Endothelial cell of umbilical vein (primary cell): ENCODE data around the gene UBE2E1. TPM values are rescaled to one million over a fixed set of nuclear protein-coding genes. Genes with fewer than 3 reads are reported as not detected.

ENCODE experiments used
- BruUV-seq: library from RNA; stranded (reverse); fragments of 400-500 nt; replicated peaks from 2 replicates; lab custom pipeline; 2021; lab: Mats Ljungman, UMichigan
- CTCF ChIA-PET: fragments of 300-600, 350-600 bp; sonication (Branson Sonifier 250); formaldehyde crosslinking; loops from one replicate; lab custom pipeline; 2021; ENCODE audit warnings: antibody characterized with exemption, inconsistent platforms; lab: Charles Lee
- POLR2A ChIA-PET: fragments of 300-600, 350-600 bp; sonication (Branson Sonifier 250); formaldehyde crosslinking; loops from one replicate; lab custom pipeline; 2021; ENCODE audit warnings: antibody characterized with exemption, inconsistent platforms; lab: Charles Lee
- DNase-seq: peaks from one replicate; pipeline ENCODE4 v3.0.0-alpha.2; 2011; ENCODE audit warnings: low read depth, low spot score
- FAIRE-seq: peaks from 2 replicates; lab custom pipeline; 2011; peaks lifted over from hg19 to GRCh38; lab: Jason Lieb, UNC
- H2AFZ ChIP-seq: 2 replicates; pipeline ENCODE4 v1.6.0; 2012; ENCODE audit warnings: low read depth, low read length, control low read depth, inconsistent platforms
- H3K27ac ChIP-seq: 2 replicates; pipeline ENCODE4 v1.5.1; 2011; ENCODE audit warnings: low read depth, mild to moderate bottlenecking, control low read depth, low read length, moderate library complexity; ENCODE audit not compliant: insufficient read depth
- H3K27me3 ChIP-seq, 2 experiments: 2 replicates each; pipeline versions ENCODE4 v1.6.0 to v1.6.1; 2011; ENCODE audit warnings: low read length in 2 of 2, mixed read lengths in 1 of 2; ENCODE audit not compliant: control insufficient read depth in 2 of 2, insufficient read depth in 2 of 2
- H3K36me3 ChIP-seq, 2 experiments: 2 replicates in 1 of 2; 3 replicates in 1 of 2; pipeline ENCODE4 v1.5.1; 2011; ENCODE audit warnings: low read length in 2 of 2, mild to moderate bottlenecking in 1 of 2, moderate library complexity in 1 of 2; ENCODE audit not compliant: control insufficient read depth in 2 of 2, insufficient read depth in 2 of 2; ENCODE audit errors: extremely low read depth in 1 of 2
- H3K4me1 ChIP-seq: 3 replicates; pipeline ENCODE4 v1.5.1; 2011; ENCODE audit warnings: mild to moderate bottlenecking, low read length; ENCODE audit not compliant: control insufficient read depth, insufficient read depth; ENCODE audit errors: extremely low read depth
- H3K4me2 ChIP-seq: 2 replicates; pipeline ENCODE4 v1.6.1; 2011; ENCODE audit warnings: low read length, control low read depth, mixed read lengths; ENCODE audit not compliant: insufficient read depth
- H3K4me3 ChIP-seq, 3 experiments: fragments of 200-600 bp in 1 of 3; sonication (generic), shearing (Covaris generic) in 1 of 3; replicated peaks in 1 of 3; 2 replicates each; pipeline ENCODE4 v1.5.1; 2011 to 2016; ENCODE audit warnings: control low read depth in 3 of 3, low read length in 3 of 3, mild to moderate bottlenecking in 2 of 3, inconsistent platforms in 1 of 3, low read depth in 1 of 3, moderate library complexity in 1 of 3; ENCODE audit not compliant: insufficient read depth in 1 of 3
- H3K79me2 ChIP-seq: 2 replicates; pipeline ENCODE4 v1.6.0; 2012; ENCODE audit warnings: low read length, inconsistent platforms; ENCODE audit not compliant: control insufficient read depth, insufficient read depth
- H3K9ac ChIP-seq: replicated peaks from 2 replicates; pipeline ENCODE3; 2011; ENCODE audit warnings: low read length, control low read depth; ENCODE audit not compliant: insufficient read depth; ENCODE audit errors: extremely low read depth
- H3K9me1 ChIP-seq: replicated peaks from 3 replicates; pipeline ENCODE4 v1.6.0; 2011; ENCODE audit warnings: mild to moderate bottlenecking, low read length; ENCODE audit not compliant: control insufficient read depth, insufficient read depth; ENCODE audit errors: extremely low read depth
- H3K9me3 ChIP-seq: replicated peaks from 2 replicates; pipeline ENCODE4 v1.5.1; 2012; ENCODE audit warnings: low read length, inconsistent platforms; ENCODE audit not compliant: control insufficient read depth, insufficient read depth
- H4K20me1 ChIP-seq: replicated peaks from 2 replicates; pipeline ENCODE3; 2011; ENCODE audit warnings: mild to moderate bottlenecking, low read length; ENCODE audit not compliant: control insufficient read depth, insufficient read depth; ENCODE audit errors: extremely low read depth
- CTCF ChIP-seq, 2 donors: IDR thresholded peaks; 1 replicate in 1 of 2; 2 replicates in 1 of 2; pipeline ENCODE4 v1.5.1; 2011; ENCODE audit warnings: low read length in 2 of 2, mild to moderate bottlenecking in 2 of 2, moderate library complexity in 2 of 2, control low read depth in 1 of 2, inconsistent platforms in 1 of 2, low read depth in 1 of 2; ENCODE audit not compliant: insufficient read depth in 1 of 2; ENCODE audit errors: extremely low read depth in 1 of 2
- EZH2 ChIP-seq: IDR thresholded peaks from 2 replicates; pipeline ENCODE4 v1.6.1; 2012; ENCODE audit warnings: borderline replicate concordance, low read depth, mild to moderate bottlenecking, moderate library complexity, low read length, inconsistent platforms; ENCODE audit not compliant: severe bottlenecking
- FOS ChIP-seq: IDR thresholded peaks from 2 replicates; pipeline ENCODE4 v1.6.1; 2011; ENCODE audit warnings: mild to moderate bottlenecking, low read length, moderate library complexity, borderline replicate concordance; ENCODE audit not compliant: insufficient read depth
- GATA2 ChIP-seq: IDR thresholded peaks from 2 replicates; pipeline ENCODE4 v1.7.0; 2011; ENCODE audit warnings: low read depth, mild to moderate bottlenecking, moderate library complexity, mixed read lengths, low read length; ENCODE audit not compliant: insufficient read length, insufficient read depth
- JUN ChIP-seq: IDR thresholded peaks from 2 replicates; pipeline ENCODE4 v1.6.1; 2011; ENCODE audit warnings: borderline replicate concordance, low read depth; ENCODE audit not compliant: insufficient read length, insufficient read depth
- MAX ChIP-seq: IDR thresholded peaks from 2 replicates; pipeline ENCODE4 v1.6.1; 2011; ENCODE audit not compliant: insufficient read depth, insufficient read length
- MYC ChIP-seq: IDR thresholded peaks from one replicate; pipeline ENCODE4 v1.6.1; 2011; ENCODE audit warnings: mild to moderate bottlenecking, low read depth, low read length
- POLR2A ChIP-seq: IDR thresholded peaks from 2 replicates; pipeline ENCODE4 v1.6.1; 2012; ENCODE audit warnings: low read depth, mild to moderate bottlenecking, control low read depth, low read length
- POLR2AphosphoS5 ChIP-seq: IDR thresholded peaks from 2 replicates; pipeline ENCODE4 v1.6.1; 2012; ENCODE audit warnings: low read depth, mild to moderate bottlenecking, control low read depth, low read length, moderate library complexity; ENCODE audit not compliant: insufficient read depth
- dilution Hi-C: fragments of 300-500 bp; cut with MboI; formaldehyde crosslinking; loops from one replicate; pipeline ENCODE4 v1.15.0; 2019; ENCODE audit warnings: low sequenced_read_pairs; ENCODE audit not compliant: extremely low pct_ligation_motif_present
- intact Hi-C: fragments of 100-400 bp; cut with micrococcal nuclease; formaldehyde crosslinking; loops from one replicate; pipeline ENCODE4 v1.10.0; 2022
- polyA plus RNA-seq, 4 experiments: library from polyadenylated mRNA; depleted of rRNA in 3 of 4; stranded (reverse) in 3 of 4; unstranded in 1 of 4; fragments of >200 nt; gene quantifications; 2 replicates each; pipeline versions ENCODE4 v1.2.1 to v1.2.3, GENCODE V29; 2011 to 2012; ENCODE audit warnings: missing spikeins in 1 of 4
- total RNA-seq: library from RNA; stranded (reverse); gene quantifications from 2 replicates; pipeline ENCODE4 v1.2.3, GENCODE V29; 2021

The UBE2E1 gene
- total and polyA plus RNA-seq, 2 donors (not counting 3 experiments of a cell fraction or from before 2014, with no cell fraction given): 72.7 to 114 TPM

GRCh38 chr3:23859839-23860382 lies 54.2 kb downstream of the UBE2E1 start:
- intact Hi-C loops (no loop called here), dilution Hi-C loops (no loop called here)
- CTCF ChIA-PET: interaction anchor here (1.0 to 1.4 kb wide), 3 partner anchors 29 to 68 kb away, joined by 3 to 4 read pairs (median 3); no protein-coding TSS in a partner anchor
- no peak overlapping the region for H2AFZ ChIP-seq
- peaks cover 33% of the 10 kb centered on the region for H3K4me1 ChIP-seq
- H3K79me2 ChIP-seq: peaks cover 61% of the 10 kb centered on the region
- H3K9me3 ChIP-seq: no peaks in the 10 kb centered on the region
- no peaks in the 10 kb centered on the region for H4K20me1 ChIP-seq
- H3K4me3 ChIP-seq: no peak overlapping the region
- DNase-seq: no peak
- POLR2A ChIA-PET: no interaction called here
- H3K9me1 ChIP-seq: no peaks in the 10 kb centered on the region
- TF ChIP-seq GATA2 (no peak), MAX (no peak), MYC (no peak)
- H3K4me2 ChIP-seq: no peak overlapping the region
- H3K36me3 ChIP-seq: no peaks in the 10 kb centered on the region
- no peak overlapping the region for H3K27ac ChIP-seq
- H3K27me3 ChIP-seq: no peaks in the 10 kb centered on the region
- H3K9ac ChIP-seq: no peak overlapping the region
- no peak for FAIRE-seq
- BruUV-seq: no TSS peak

- Histone ChIP-seq H3K9me3 (no peaks in the 10 kb centered on the region), H3K27ac (no peak overlapping the region), H3K36me3 (no peaks in the 10 kb centered on the region), H3K27me3 (no peaks in the 10 kb centered on the region), H3K4me3 (no peak overlapping the region), H4K20me1 (no peaks in the 10 kb centered on the region), H3K9me1 (no peaks in the 10 kb centered on the region), H3K4me2 (no peak overlapping the region), H3K79me2 (peaks cover 63% of the 10 kb centered on the region), H3K4me1 (peaks cover 51% of the 10 kb centered on the region), H3K9ac (no peak overlapping the region), H2AFZ (no peak overlapping the region)
- BruUV-seq: no TSS peak
- TF ChIP-seq MAX (no peak), JUN (no peak), GATA2 (no peak), POLR2A (no peak), POLR2AphosphoS5 (no peak), EZH2 (no peak), CTCF (IDR thresholded peaks at IDR 0.05; ENCODE audit: extremely low read depth in 1 of 2, insufficient read depth in 1 of 2, low read depth in 1 of 2, low read length in 2 of 2) (no peak), FOS (no peak), MYC (no peak)
- ChIA-PET CTCF (interaction anchor here (1.1 to 2.5 kb wide), 3 partner anchors 21 to 28 kb away, joined by 3 to 7 read pairs (median 6); no protein-coding TSS in a partner anchor), POLR2A (no interaction called here)
- no peak for FAIRE-seq
- dilution Hi-C loops (no loop called here), intact Hi-C loops (no loop called here)
- no peak for DNase-seq
These were observed 55.9 kb downstream of the UBE2E1 start for GRCh38 chr3:23861689-23862088.
